Measurements from ENCODE around the gene PCBP1. TPM values are rescaled to one million over a fixed set of nuclear protein-coding genes. Genes with fewer than 3 reads are reported as not detected.

The PCBP1 gene
- total RNA-seq, 3 donors from 2014 or later, result 121 to 210 (median 145) TPM

- H3K4me3 ChIP-seq, result peak overlapping the region in 1 of 3 donors; percentile 15
- H3K27me3 ChIP-seq, result no peaks in the 10 kb centered on the region
- H3K9me3 ChIP-seq, result no peaks in the 10 kb centered on the region
- H3K27ac ChIP-seq, result peak overlapping the region; percentile 95 to 96
- DNase-seq (ENCODE audit: low spot score in 2 of 2), result peak in 1 of 2 donors; percentile 14
- intact Hi-C loops (cut with DNase I; ENCODE audit: low total_unique reads), result no loop called here
- peaks cover 0 to 3% of the 10 kb centered on the region in 2 donors for H3K4me1 ChIP-seq
- TF ChIP-seq POLR2AphosphoS5 (IDR thresholded peaks at IDR 0.05) (no peak), POLR2A (IDR thresholded peaks at IDR 0.05) (no peak)
- TF ChIP-seq, protein P1, sequence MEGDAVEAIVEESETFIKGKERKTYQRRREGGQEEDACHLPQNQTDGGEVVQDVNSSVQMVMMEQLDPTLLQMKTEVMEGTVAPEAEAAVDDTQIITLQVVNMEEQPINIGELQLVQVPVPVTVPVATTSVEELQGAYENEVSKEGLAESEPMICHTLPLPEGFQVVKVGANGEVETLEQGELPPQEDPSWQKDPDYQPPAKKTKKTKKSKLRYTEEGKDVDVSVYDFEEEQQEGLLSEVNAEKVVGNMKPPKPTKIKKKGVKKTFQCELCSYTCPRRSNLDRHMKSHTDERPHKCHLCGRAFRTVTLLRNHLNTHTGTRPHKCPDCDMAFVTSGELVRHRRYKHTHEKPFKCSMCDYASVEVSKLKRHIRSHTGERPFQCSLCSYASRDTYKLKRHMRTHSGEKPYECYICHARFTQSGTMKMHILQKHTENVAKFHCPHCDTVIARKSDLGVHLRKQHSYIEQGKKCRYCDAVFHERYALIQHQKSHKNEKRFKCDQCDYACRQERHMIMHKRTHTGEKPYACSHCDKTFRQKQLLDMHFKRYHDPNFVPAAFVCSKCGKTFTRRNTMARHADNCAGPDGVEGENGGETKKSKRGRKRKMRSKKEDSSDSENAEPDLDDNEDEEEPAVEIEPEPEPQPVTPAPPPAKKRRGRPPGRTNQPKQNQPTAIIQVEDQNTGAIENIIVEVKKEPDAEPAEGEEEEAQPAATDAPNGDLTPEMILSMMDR (IDR thresholded peaks at IDR 0.05), result no peak
- no peaks in the 10 kb centered on the region for H3K36me3 ChIP-seq
These were observed 7.1 kb downstream of the PCBP1 start for GRCh38 chr2:70094171-70094977.

- H3K4me1 ChIP-seq, result peaks cover 0 to 3% of the 10 kb centered on the region in 2 donors
- no peaks in the 10 kb centered on the region for H3K36me3 ChIP-seq
- no peaks in the 10 kb centered on the region for H3K9me3 ChIP-seq
- TF ChIP-seq POLR2A (IDR thresholded peaks at IDR 0.05) (peak; percentile 3), POLR2AphosphoS5 (IDR thresholded peaks at IDR 0.05) (peak in 2 of 3 donors; percentile 53 to 64)
- TF ChIP-seq, protein P1 (IDR thresholded peaks at IDR 0.05), result no peak
- intact Hi-C loops (cut with DNase I; ENCODE audit: low total_unique reads), result no loop called here
- DNase-seq (ENCODE audit: low spot score in 2 of 2), result peak; percentile 76 to 88
- H3K27me3 ChIP-seq, result no peaks in the 10 kb centered on the region
- H3K4me3 ChIP-seq, result peak overlapping the region in 1 of 3 donors; percentile 15
- H3K27ac ChIP-seq, result peak overlapping the region; percentile 95 to 96
These were observed 7.9 kb downstream of the PCBP1 start for GRCh38 chr2:70094978-70095719.

- TF ChIP-seq POLR2A (IDR thresholded peaks at IDR 0.05), result no peak
- Histone ChIP-seq H3K4me1 (peaks cover 0 to 3% of the 10 kb centered on the region in 2 donors), H3K27me3 (no peaks in the 10 kb centered on the region), H3K4me3 (no peak overlapping the region), H3K36me3 (no peaks in the 10 kb centered on the region), H3K27ac (peak overlapping the region; percentile 95 to 96), H3K9me3 (no peaks in the 10 kb centered on the region)
- DNase-seq (ENCODE audit: low spot score in 2 of 2), result peak in 1 of 2 donors; percentile 17
- intact Hi-C loops (cut with DNase I; ENCODE audit: low total_unique reads), result no loop called here
These were observed 8.7 kb downstream of the PCBP1 start for GRCh38 chr2:70095720-70096670.

- intact Hi-C loops (cut with DNase I; ENCODE audit: low total_unique reads), result no loop called here
- H3K4me1 ChIP-seq, result peaks cover 0 to 3% of the 10 kb centered on the region in 2 donors
- no peaks in the 10 kb centered on the region for H3K9me3 ChIP-seq
- no peak for TF ChIP-seq POLR2AphosphoS5 (IDR thresholded peaks at IDR 0.05)
- no peak for TF ChIP-seq POLR2A (IDR thresholded peaks at IDR 0.05)
- TF ChIP-seq, protein P1 (IDR thresholded peaks at IDR 0.05), result no peak
- DNase-seq (ENCODE audit: low spot score in 2 of 2), result no peak
- no peak overlapping the region for H3K4me3 ChIP-seq
- no peak overlapping the region for H3K27ac ChIP-seq
- H3K27me3 ChIP-seq, result no peaks in the 10 kb centered on the region
- no peaks in the 10 kb centered on the region for H3K36me3 ChIP-seq
These were observed 10.8 kb downstream of the PCBP1 start for GRCh38 chr2:70098032-70098431.

DNA sequence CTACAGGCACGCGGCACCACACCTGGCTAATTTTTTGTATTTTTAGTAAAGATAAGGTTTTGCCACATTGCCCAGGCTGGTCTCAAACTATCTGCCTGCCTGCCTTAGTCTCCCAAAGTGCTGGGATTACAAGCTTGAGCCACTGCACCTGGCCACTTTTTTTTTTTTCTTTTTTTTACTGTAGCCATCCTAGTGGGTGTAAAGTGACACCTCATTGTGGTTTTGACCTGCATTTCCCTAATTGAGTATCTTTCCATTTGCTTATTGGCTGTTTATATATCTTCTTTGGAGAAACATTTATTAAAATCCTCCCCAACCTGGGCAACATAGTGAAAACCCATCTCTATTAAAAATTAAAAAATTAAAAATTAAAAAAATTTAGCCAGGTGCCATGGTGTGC, 12.0 kb downstream of the PCBP1 start:
- H3K27me3 ChIP-seq, result no peaks in the 10 kb centered on the region
- H3K9me3 ChIP-seq, result no peaks in the 10 kb centered on the region
- DNase-seq (ENCODE audit: low spot score in 2 of 2), result no peak
- intact Hi-C loops (cut with DNase I; ENCODE audit: low total_unique reads), result no loop called here
- no peak overlapping the region for H3K27ac ChIP-seq
- peaks cover 0 to 3% of the 10 kb centered on the region in 2 donors for H3K4me1 ChIP-seq
- no peak overlapping the region for H3K4me3 ChIP-seq
- H3K36me3 ChIP-seq, result no peaks in the 10 kb centered on the region
- TF ChIP-seq POLR2A (IDR thresholded peaks at IDR 0.05) (no peak), POLR2AphosphoS5 (IDR thresholded peaks at IDR 0.05) (no peak)
- TF ChIP-seq, protein P1 (IDR thresholded peaks at IDR 0.05), result no peak

All from breast epithelium (tissue), 4 donors.